ELR (cell line): Measurements from ENCODE around the gene LETMD1.
"Not testable (repeated sequence)": the region's sequence is repeated elsewhere in the genome, so short reads cannot be mapped to it uniquely, and the experiment has no call there.

Experiments used
- DNase-seq: peaks from one replicate; pipeline ENCODE4 v3.0.0-alpha.2; 2015; ENCODE audit warnings: low read depth

The LETMD1 gene

GRCh38 chr12:51047655-51048540, at the start of gene LETMD1:
Gene LETMD1 (plus strand): TSS chr12:51048327. CDS start chr12:51048357, 30 bp downstream.
- DNase-seq: peak; percentile 99

GRCh38 chr12:50999093-50999492, 49.0 kb upstream of the LETMD1 start:
- no peak for DNase-seq

- DNase-seq: peak; percentile 72
Observed at GRCh38 chr12:51000245-51000644, 47.9 kb upstream of the LETMD1 start.

GRCh38 chr12:51001799-51002198, 46.3 kb upstream of the LETMD1 start:
- no peak for DNase-seq

- no peak for DNase-seq
Observed at GRCh38 chr12:51004504-51004903, 43.6 kb upstream of the LETMD1 start.

- DNase-seq: no peak
Observed at GRCh38 chr12:51005030-51005429, 43.1 kb upstream of the LETMD1 start.

GRCh38 chr12:51005671-51006070, 42.5 kb upstream of the LETMD1 start:
- no peak for DNase-seq

- no peak for DNase-seq
Observed at GRCh38 chr12:51008329-51009055, 39.6 kb upstream of the LETMD1 start.

- no peak for DNase-seq
Observed at GRCh38 chr12:51009056-51009440, 39.1 kb upstream of the LETMD1 start.

GRCh38 chr12:51011955-51012354, 36.2 kb upstream of the LETMD1 start:
- DNase-seq: no peak

- DNase-seq: no peak
Observed at GRCh38 chr12:51012570-51013236, 35.4 kb upstream of the LETMD1 start.

GRCh38 chr12:51013441-51013840, 34.7 kb upstream of the LETMD1 start:
- DNase-seq: no peak

- not testable (repeated sequence) for DNase-seq
Observed at GRCh38 chr12:51014467-51014866, 33.7 kb upstream of the LETMD1 start.

- DNase-seq: no peak
Observed at GRCh38 chr12:51017452-51017851, 30.7 kb upstream of the LETMD1 start.

- no peak for DNase-seq
Observed at GRCh38 chr12:51018956-51019355, 29.2 kb upstream of the LETMD1 start.

- DNase-seq: no peak
Observed at GRCh38 chr12:51019927-51020326, 28.2 kb upstream of the LETMD1 start.

- no peak for DNase-seq
Observed at GRCh38 chr12:51020448-51021182, 27.5 kb upstream of the LETMD1 start.

GRCh38 chr12:51021694-51022093, 26.4 kb upstream of the LETMD1 start:
- DNase-seq: no peak

- DNase-seq: no peak
Observed at GRCh38 chr12:51023625-51024382, 24.3 kb upstream of the LETMD1 start.

- DNase-seq: no peak
Observed at GRCh38 chr12:51025338-51025835, 22.7 kb upstream of the LETMD1 start.
